Mucosa of rectum (tissue), 2 donors: ENCODE results near the gene RTTN.

Experiments used
- H3K27ac ChIP-seq, 2 donors: one replicate each; pipeline ENCODE4 v1.7.0; 2013; ENCODE audit warnings: inconsistent platforms in 2 of 2, low read depth in 2 of 2, low read length in 2 of 2
- H3K27me3 ChIP-seq, 2 donors: one replicate each; pipeline ENCODE4 v1.7.0; 2013; ENCODE audit warnings: low read length in 2 of 2; ENCODE audit not compliant: control insufficient read depth in 2 of 2, insufficient read depth in 2 of 2
- H3K36me3 ChIP-seq, 2 donors: one replicate each; pipeline ENCODE4 v1.7.0; 2013; ENCODE audit warnings: low read length in 2 of 2; ENCODE audit not compliant: control insufficient read depth in 2 of 2, insufficient read depth in 2 of 2
- H3K4me1 ChIP-seq, 2 donors: one replicate each; pipeline ENCODE4 v1.7.0; 2013; ENCODE audit warnings: low read length in 2 of 2, mild to moderate bottlenecking in 1 of 2; ENCODE audit not compliant: control insufficient read depth in 2 of 2, insufficient read depth in 2 of 2
- H3K4me3 ChIP-seq, 2 donors: one replicate each; pipeline ENCODE4 v1.7.0; 2013; ENCODE audit warnings: low read length in 2 of 2
- H3K9ac ChIP-seq, 2 donors: one replicate each; pipeline ENCODE4 v1.7.0; 2013; ENCODE audit warnings: low read length in 2 of 2, low read depth in 1 of 2, mild to moderate bottlenecking in 1 of 2
- H3K9me3 ChIP-seq, 2 donors: one replicate each; pipeline ENCODE4 v1.7.0; 2013; ENCODE audit warnings: low read length in 2 of 2; ENCODE audit not compliant: control insufficient read depth in 2 of 2
- donor health status: healthy.
- donor health status: Normal muscosa, but diverticular disease.

RTTN gene

GRCh38 chr18:70139138-70139537, 66.3 kb downstream of the RTTN start:
- H3K4me3 ChIP-seq, result no peak overlapping the region
- no peak overlapping the region for H3K9ac ChIP-seq
- no peaks in the 10 kb centered on the region for H3K9me3 ChIP-seq
- no peaks in the 10 kb centered on the region for H3K27me3 ChIP-seq
- no peak overlapping the region for H3K27ac ChIP-seq
- H3K4me1 ChIP-seq, result no peaks in the 10 kb centered on the region
- H3K36me3 ChIP-seq, result no peaks in the 10 kb centered on the region

GRCh38 chr18:70135604-70136003, 69.9 kb downstream of the RTTN start:
- Histone ChIP-seq H3K4me1 (no peaks in the 10 kb centered on the region), H3K27ac (no peak overlapping the region), H3K9ac (no peak overlapping the region), H3K36me3 (no peaks in the 10 kb centered on the region), H3K9me3 (no peaks in the 10 kb centered on the region), H3K27me3 (no peaks in the 10 kb centered on the region), H3K4me3 (no peak overlapping the region)

- Histone ChIP-seq H3K9ac (no peak overlapping the region), H3K4me1 (no peaks in the 10 kb centered on the region), H3K36me3 (no peaks in the 10 kb centered on the region), H3K27ac (no peak overlapping the region), H3K27me3 (no peaks in the 10 kb centered on the region), H3K4me3 (no peak overlapping the region), H3K9me3 (no peaks in the 10 kb centered on the region)
Measured at GRCh38 chr18:70132999-70133398, 72.5 kb downstream of the RTTN start.

- H3K27ac ChIP-seq, result no peak overlapping the region
- no peaks in the 10 kb centered on the region for H3K27me3 ChIP-seq
- H3K9ac ChIP-seq, result no peak overlapping the region
- H3K9me3 ChIP-seq, result no peaks in the 10 kb centered on the region
- H3K4me3 ChIP-seq, result no peak overlapping the region
- no peaks in the 10 kb centered on the region for H3K4me1 ChIP-seq
- H3K36me3 ChIP-seq, result peaks cover 3% of the 10 kb centered on the region in 2 donors
Measured at GRCh38 chr18:70128271-70128670, 77.2 kb downstream of the RTTN start.

- Histone ChIP-seq H3K9ac (no peak overlapping the region), H3K27me3 (no peaks in the 10 kb centered on the region), H3K4me1 (no peaks in the 10 kb centered on the region), H3K4me3 (no peak overlapping the region), H3K36me3 (peaks cover 3% of the 10 kb centered on the region in 2 donors), H3K27ac (no peak overlapping the region), H3K9me3 (no peaks in the 10 kb centered on the region)
Measured at GRCh38 chr18:70127359-70127758, 78.1 kb downstream of the RTTN start.

- no peaks in the 10 kb centered on the region for H3K4me1 ChIP-seq
- no peak overlapping the region for H3K9ac ChIP-seq
- no peak overlapping the region for H3K4me3 ChIP-seq
- no peaks in the 10 kb centered on the region for H3K27me3 ChIP-seq
- peaks cover 3% of the 10 kb centered on the region in 2 donors for H3K36me3 ChIP-seq
- H3K27ac ChIP-seq, result no peak overlapping the region
- no peaks in the 10 kb centered on the region for H3K9me3 ChIP-seq
Measured at GRCh38 chr18:70126832-70127231, 78.7 kb downstream of the RTTN start.

GRCh38 chr18:70124139-70124538, 81.3 kb downstream of the RTTN start:
- H3K9ac ChIP-seq, result no peak overlapping the region
- no peaks in the 10 kb centered on the region for H3K9me3 ChIP-seq
- H3K27me3 ChIP-seq, result no peaks in the 10 kb centered on the region
- peaks cover 3% of the 10 kb centered on the region in 2 donors for H3K36me3 ChIP-seq
- H3K4me3 ChIP-seq, result no peak overlapping the region
- no peak overlapping the region for H3K27ac ChIP-seq
- H3K4me1 ChIP-seq, result no peaks in the 10 kb centered on the region

- H3K36me3 ChIP-seq, result no peaks in the 10 kb centered on the region
- H3K27me3 ChIP-seq, result no peaks in the 10 kb centered on the region
- no peak overlapping the region for H3K27ac ChIP-seq
- H3K9me3 ChIP-seq, result no peaks in the 10 kb centered on the region
- H3K4me1 ChIP-seq, result no peaks in the 10 kb centered on the region
- H3K9ac ChIP-seq, result no peak overlapping the region
- H3K4me3 ChIP-seq, result no peak overlapping the region
Measured at GRCh38 chr18:70121842-70122241, 83.6 kb downstream of the RTTN start.

GRCh38 chr18:70116949-70117348, 88.5 kb downstream of the RTTN start:
- H3K36me3 ChIP-seq, result no peaks in the 10 kb centered on the region
- no peaks in the 10 kb centered on the region for H3K27me3 ChIP-seq
- no peaks in the 10 kb centered on the region for H3K4me1 ChIP-seq
- H3K4me3 ChIP-seq, result no peak overlapping the region
- no peak overlapping the region for H3K9ac ChIP-seq
- no peak overlapping the region for H3K27ac ChIP-seq
- no peaks in the 10 kb centered on the region for H3K9me3 ChIP-seq

GRCh38 chr18:70113511-70113910, 92.0 kb downstream of the RTTN start:
- H3K36me3 ChIP-seq, result peaks cover 0 to 7% of the 10 kb centered on the region in 2 donors
- no peak overlapping the region for H3K4me3 ChIP-seq
- H3K27me3 ChIP-seq, result no peaks in the 10 kb centered on the region
- H3K9me3 ChIP-seq, result no peaks in the 10 kb centered on the region
- H3K4me1 ChIP-seq, result no peaks in the 10 kb centered on the region
- no peak overlapping the region for H3K9ac ChIP-seq
- no peak overlapping the region for H3K27ac ChIP-seq

- Histone ChIP-seq H3K27ac (no peak overlapping the region), H3K4me1 (no peaks in the 10 kb centered on the region), H3K9me3 (no peaks in the 10 kb centered on the region), H3K27me3 (no peaks in the 10 kb centered on the region), H3K9ac (no peak overlapping the region), H3K4me3 (no peak overlapping the region), H3K36me3 (peaks cover 5 to 19% of the 10 kb centered on the region in 2 donors)
Measured at GRCh38 chr18:70110678-70111077, 94.8 kb downstream of the RTTN start.
